Amniotic stem cell (primary cell): Measurements from ENCODE around the gene LRRC55.

Source experiments
- DNase-seq: peaks from one replicate; lab custom pipeline; 2025; lab: John Stamatoyannopoulos, UW

Gene LRRC55

GRCh38 chr11:57237204-57237681 lies 55.5 kb downstream of the LRRC55 start, which contains the start of gene APLNR:
Gene APLNR, minus strand, starts transcription at chr11:57237250. Its CDS starts 246 bp downstream, at chr11:57237004.
- no peak for DNase-seq

DNA sequence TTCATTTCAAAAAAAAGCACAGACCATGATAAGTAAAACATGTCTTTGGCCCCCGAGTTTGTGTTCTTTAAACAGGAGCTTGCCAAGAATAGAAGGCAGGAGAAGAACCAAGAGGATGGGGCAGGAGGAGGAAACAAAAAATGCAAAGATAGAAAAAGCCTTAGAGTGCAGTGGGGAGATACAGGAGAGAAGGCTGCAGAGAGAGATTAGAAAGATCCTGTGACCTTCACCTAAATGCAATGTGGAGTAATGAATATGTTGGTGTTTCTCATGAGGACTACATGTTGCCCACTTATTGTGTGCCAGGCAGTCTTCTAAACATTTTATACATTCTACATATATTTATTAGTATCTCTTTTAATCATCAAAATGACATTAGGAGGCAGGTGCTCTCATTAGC lies 57.6 kb downstream of the LRRC55 start:
- DNase-seq, result no peak

- DNase-seq, result no peak
Observed at GRCh38 chr11:57240007-57240406, 58.3 kb downstream of the LRRC55 start.

DNA sequence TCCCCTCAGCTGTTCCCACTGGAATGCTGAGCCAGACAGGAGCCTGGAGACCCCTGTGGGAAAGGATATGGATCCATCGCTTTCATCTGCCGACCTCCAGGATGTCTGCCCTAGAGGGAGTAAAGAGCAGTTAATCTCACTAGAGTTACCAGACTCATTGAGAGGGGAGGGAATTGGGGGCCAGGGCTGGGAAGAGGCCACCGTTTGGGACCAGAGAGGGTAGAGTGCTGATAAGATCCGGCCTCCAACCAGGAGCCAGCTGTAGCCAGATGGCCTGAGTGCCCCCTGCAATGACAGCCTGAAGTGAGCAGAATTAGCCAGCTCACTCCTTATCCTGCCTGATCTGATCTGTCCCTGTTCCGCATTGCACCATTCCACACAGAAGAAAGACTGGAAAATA lies 59.0 kb downstream of the LRRC55 start:
- no peak for DNase-seq
